Ureter (tissue), 1 donor: ENCODE results near the gene XG. TPM values are rescaled to one million over a fixed set of nuclear protein-coding genes. Genes with fewer than 3 reads are reported as not detected.
"Not testable (repeated sequence)": the region's sequence is repeated elsewhere in the genome, so short reads cannot be mapped to it uniquely, and the experiment has no call there.

ENCODE experiments used
- DNase-seq: peaks from one replicate; pipeline ENCODE4 v3.0.0-alpha.2; 2020; ENCODE audit warnings: low spot score
- total RNA-seq: library from RNA; stranded (reverse); gene quantifications from one replicate; pipeline ENCODE4 v1.2.4, GENCODE V29; 2023
- donor health status: DM: yes; HTN: yes; CAD: no.

The XG gene
- total RNA-seq, 1 donor from 2014 or later = 1.6 TPM

DNA sequence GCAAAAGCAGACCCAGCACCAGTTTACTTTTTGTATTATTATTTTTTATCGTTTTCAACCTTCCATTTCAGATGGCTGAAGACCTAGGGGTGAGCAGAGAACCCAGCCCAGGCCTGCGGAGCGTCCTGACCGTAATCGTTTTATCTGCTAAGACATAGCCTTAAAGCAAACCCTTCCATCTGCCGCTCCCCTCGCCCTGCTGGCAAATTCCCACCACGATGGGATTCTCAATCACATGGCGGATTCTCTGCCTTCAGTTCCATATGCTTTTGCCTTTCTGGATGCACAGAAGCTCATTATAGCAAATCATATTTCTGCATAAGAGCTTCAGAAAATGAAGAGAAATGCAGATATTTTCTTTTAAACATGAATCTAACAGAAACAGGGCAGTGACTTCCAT lies 18.6 kb upstream of the XG start:
- DNase-seq = no peak

DNA sequence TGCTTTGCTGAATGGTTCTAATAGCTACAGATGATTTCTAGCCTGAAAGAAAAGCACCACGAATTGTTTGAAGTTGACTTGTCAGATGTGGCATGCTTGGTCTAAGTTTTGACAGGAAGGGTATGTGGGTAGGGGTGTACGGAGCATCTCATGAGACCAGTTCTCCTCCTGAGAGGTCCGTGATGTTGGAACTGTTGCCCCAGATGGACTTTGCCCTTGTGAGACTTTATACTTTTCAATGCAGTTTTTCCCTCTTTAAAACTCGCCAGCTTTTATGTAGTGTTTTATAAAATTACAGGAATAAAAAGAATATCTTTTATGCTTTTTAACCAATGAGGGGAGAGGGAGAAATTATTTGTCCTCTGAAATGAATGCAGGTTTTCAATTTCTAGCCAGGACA lies 16.6 kb upstream of the XG start:
- no peak for DNase-seq

DNA sequence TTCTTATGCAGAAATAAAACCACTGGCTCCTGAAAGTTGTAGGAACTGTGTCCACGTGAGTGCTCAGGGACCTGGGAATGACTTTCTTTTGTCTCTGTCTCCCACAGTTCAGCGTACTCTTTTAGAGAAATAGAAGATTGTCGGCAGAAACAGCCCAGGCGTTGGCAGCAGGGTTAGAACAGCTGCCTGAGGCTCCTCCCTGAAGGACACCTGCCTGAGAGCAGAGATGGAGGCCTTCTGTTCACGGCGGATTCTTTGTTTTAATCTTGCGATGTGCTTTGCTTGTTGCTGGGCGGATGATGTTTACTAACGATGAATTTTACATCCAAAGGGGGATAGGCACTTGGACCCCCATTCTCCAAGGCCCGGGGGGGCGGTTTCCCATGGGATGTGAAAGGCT lies 11.2 kb upstream of the XG start:
- DNase-seq = no peak

DNA sequence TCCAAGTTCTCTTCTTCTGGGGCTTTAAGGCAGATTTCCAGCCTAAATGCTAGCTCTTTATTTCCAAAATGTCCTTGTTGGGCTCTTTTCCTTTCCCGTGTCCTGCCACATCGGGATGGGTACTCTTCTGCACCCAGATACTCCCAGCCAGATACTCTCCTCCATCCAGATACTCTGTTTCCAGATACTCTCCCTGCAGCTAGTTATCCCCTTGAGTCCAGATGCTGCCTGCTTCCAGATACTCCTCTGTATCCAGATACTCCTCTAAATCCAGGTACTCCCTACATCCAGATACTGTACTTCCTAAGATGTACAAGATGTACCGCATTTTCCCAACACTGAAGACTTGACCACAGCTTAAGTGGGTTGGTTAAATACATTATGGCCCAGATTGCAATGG lies 10.5 kb upstream of the XG start:
- no peak for DNase-seq

DNA sequence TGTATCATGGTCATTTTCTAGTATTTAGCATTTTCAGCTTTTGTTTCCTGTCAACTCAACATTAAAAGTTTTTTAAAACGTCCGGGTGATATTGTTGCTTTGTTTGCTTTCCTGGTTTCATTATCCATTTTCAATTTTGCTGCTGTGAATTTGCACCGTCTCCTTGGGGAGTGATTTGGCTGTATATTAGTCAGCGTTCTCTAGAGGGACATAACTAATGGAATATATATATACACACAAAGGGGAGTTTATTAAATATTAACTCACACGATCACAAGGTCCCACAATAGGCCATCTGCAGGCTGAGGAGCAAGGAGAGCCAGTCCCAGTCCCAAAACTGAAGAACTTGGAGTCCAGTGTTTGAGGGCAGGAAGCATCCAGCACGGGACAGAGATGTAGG lies 5.6 kb upstream of the XG start:
- DNase-seq = not testable (repeated sequence)

DNA sequence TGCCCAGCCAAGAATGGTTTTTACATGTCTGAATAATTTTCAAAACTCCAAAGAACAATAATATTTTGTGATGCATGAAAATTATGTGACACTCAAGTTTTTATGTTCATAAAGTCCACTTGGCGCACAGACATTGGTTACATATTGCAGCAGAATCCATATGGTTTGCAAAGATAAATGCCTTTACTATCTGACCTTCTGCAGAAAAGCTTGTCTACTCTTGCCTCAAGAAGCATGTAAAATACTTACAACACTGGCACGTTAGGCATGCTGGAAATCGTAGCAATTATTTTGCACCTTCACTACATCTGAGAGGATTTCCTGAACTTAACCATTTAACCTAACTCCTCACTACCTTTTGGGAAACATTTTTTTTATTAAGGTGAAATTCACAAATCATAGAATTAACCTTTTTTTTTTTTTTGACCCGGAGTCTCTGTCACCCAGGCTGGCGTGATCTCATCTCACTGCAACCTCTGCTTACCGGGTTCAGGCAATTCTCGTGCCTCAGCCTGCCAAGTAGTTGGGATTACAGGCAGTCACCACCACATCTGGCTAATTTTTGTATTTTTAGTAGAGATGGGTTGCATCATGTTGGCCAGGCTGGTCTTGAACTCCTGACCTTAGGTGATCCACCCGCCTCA lies 3.5 kb upstream of the XG start:
- no peak for DNase-seq

DNA sequence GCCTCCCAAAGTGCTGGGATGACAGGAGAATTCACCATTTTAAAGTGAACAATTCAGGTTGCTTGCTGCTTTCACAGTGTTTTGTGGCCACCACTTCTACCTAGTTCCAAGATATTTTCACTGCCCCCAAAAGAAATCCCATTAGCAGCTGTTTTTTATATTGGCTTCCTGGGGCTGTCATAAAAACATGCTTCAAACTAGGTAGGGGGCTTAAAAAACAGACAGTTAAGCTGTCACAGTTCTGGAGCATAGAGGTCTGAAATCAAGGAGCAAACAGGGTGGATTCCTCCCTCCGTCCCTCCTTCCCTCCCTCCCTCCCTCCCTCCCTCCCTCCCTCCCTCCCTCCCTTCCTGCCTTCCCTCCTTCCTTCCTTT lies 3.0 kb upstream of the XG start:
- no peak for DNase-seq

DNA sequence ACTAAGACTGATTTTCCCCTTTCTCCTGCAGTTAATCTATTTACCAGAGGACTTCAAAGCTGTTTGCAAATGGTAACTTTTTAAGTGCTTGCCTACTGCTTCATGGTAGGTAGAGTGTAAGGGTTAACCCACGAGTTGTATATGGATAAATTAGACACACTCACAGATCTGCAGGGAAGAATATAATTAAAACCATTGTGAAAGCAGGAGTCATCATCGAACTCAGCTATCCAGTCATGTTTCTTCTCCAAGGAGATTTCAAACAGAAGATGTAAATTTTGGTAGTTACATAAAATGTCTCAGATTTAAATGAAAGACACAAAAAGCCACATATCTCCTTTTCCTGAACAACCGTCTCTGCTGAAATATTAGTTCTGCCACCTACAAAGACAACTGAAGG lies 549 bp upstream of the XG start:
- DNase-seq = no peak

DNA sequence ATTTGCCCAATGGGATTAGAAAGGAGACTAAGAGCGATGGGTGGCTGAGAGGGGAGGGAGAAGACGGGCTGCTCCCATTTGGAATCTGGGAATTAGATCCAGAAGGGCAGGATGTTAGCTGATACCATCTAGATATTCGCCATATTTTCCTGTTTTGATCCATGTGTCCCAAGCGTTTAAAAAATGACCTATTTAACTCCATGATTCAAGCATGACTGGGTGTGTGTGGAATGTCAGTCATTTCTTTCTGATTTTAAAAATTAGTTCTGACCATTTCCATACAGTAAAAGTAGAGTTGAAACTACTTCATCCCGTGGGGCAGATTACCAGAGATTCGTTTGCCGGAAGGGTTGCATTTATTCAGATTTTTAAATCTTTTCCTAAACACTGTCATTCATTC lies 601 bp downstream of the XG start:
- not testable (repeated sequence) for DNase-seq

DNA sequence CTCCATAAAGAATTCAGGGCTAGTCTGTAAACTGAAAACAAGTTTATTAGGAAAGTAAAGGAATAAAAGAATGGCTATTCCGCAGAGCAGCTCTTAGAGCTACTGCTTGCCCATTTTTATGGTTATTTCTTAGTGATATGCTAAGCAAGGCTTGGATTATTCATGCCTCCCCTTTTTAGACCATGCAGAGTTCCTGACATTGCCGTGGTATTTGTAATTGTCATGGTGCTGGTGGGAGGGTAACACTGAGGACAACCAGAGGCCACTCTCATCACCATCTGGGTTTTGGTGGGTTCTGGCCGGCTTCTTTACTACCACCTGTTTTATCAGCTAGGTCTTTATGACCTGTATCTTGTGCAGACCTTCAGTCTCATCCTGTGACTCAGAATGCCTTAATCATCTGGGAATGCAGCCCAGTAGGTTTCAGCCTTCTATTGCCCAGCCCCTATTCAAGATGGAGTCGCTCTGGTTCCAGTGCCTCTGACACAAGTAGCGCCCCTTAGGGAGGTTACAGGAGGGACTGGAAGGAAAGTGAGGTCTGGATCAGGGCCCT lies 3.4 kb downstream of the XG start:
- DNase-seq = not testable (repeated sequence)

DNA sequence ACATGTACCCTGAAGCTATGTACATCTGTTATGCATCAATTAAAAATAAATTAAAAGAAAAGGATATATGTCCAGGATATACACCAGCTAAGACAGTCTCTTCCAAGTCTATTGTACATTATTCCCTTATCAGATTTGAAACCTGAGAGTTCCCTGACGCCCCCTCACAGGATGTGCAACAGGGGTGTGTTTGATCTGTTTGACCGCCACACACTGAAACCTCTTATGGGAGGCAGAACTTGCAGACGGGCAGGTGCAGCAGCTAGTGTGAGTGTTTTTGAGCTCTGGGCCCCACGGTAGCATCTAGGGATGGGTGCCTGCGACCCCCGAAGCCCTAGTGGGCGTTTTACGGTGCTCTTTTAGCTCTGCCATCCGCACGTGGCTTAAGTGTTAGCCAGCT lies 4.7 kb downstream of the XG start:
- DNase-seq = no peak

DNA sequence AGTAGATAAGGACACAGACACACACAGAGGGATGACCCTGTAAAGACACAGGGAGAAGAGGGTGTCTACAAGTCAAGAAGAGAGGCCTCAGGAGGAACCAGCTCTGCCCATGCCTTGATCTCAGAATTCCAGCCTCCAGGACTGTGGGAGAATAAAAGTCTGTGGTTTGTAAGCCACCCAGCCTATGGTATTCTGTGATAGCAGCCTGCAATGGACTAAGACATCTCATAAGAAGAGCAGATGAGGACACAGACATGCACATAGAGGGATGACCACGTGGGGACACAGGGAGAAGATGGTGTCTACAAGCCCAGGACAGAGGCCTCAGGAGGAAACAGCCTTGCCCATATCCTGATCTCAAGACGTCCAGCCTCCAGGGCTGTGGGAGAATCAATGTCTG lies 9.4 kb downstream of the XG start:
- DNase-seq = no peak

DNA sequence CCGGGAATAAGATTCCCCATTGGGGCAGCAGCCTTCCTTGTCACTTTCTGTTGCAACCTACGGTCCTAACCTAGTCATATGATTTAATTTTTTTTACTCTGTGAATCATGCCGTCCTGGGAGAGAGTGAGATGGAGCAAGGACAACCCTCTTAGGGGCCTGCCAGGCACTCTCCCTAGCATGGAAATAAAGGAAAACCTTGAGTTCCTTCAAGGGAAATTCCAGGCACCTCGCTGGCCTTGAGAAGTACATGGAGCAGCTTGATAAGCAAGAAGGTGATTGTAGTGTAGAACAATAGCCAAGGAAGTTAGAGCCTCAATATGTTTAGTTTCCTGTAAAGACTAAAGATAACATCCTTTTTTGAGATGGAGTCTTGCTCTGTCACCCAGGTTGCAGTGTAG lies 10.8 kb downstream of the XG start:
- not testable (repeated sequence) for DNase-seq

DNA sequence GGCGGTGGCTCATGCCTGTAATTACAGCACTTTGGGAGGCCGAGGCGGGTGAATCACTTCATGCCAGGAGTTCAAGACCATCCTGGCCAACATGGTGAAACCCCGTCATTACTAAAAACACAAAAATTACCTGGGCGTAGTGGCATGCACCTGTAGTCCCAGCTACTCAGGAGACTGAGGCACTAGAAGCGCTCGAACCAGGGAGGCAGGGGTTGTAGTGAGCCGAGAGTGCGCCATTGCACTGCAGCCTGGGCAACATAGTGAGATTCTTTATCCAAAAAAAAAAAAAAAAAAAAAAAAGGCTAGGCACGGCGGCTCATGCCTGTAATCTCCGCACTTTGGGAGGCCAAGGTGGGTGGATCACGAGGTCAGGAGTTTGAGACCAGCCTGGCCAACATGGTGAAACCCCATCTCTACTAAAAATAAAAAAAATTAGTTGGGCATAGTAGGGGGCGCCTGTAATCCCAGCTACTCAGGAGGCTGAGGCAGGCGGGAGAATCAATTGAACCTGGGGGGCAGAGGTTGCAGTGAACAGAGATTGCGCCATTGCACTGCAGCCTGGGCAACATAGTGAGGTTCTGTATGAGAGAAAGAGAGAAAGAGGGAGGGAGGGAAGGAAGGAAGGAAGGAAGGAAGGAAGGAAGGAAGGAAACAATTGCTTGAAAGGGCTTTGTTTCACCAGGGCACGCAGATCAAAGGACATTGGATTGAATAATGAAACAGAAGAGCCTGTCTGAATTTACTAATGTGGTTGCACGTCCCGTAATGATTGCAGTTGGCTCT lies 13.1 kb downstream of the XG start:
- DNase-seq = not testable (repeated sequence)

DNA sequence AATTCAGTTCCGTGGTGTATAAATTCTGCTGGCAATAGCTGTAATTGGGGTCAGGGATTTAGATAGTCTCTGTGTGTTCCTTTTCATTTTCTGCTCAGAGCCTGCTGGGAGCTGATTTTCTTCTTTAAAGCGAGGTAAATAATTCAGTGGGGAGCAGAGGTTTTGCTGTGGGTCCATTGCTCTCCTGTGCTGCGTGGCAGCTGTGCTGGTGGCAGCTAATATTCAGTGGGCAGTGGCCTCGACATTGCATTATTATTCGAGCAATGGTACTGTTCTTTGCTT lies 13.7 kb downstream of the XG start:
- no peak for DNase-seq

DNA sequence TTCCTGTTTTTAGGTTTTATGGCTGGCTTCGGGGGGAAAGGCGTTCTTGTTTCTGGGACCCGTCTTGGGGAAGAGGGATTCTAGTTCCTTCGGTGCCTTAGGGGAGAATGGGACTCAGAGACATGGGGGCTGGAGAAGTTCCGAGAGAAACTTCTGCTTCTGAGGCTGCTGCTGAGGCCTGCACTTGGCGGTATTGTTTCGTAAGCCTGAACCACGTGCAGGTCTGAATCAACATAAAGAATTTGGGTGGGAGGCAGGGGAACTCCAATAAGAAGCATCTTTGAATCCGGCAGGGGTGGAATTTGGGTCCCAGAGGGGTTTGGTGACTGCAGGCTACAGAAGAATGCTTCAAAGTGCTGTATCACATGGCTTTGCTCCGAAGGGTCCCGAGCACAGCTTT lies 15.1 kb downstream of the XG start:
- DNase-seq = no peak

DNA sequence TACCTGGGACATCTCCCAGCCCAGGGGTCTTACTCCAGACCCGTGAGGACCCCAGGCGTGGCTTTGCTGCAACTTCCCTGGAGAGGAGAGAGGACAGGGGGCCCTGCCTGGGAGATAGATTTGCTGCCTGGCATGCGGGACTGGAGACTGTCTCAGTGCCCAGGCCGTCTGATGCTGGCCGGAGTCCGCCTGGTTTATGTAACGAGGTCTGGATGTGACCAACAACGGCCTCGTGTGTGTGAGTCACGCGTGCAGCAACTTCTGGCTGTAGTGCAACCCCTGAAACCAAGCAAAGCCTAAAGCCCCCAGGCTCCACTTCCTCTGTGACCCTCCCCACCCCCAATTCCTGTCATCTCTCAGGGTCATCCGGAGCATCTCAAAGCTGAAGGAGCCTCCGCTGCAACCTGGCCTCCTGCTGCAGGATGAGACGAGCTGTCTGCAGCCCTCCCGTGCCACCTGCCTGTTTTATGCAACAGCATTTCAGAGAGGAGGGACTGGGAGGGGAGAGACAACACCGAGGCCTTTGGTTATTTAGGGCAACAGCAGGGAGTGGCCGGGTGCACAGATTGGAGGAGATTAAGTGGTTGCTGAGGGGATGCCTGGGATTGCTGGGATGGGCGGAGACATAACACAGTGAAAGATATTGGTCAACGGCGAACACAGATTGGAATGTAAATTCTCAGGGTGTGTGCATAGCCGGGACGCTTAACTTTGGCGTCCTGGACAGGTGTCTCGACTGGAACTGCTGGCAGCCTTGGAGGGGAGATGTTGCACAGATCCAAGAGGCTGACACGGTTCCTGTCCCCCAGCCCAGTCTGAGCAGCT lies 16.0 kb downstream of the XG start:
- peak; percentile 45 for DNase-seq

DNA sequence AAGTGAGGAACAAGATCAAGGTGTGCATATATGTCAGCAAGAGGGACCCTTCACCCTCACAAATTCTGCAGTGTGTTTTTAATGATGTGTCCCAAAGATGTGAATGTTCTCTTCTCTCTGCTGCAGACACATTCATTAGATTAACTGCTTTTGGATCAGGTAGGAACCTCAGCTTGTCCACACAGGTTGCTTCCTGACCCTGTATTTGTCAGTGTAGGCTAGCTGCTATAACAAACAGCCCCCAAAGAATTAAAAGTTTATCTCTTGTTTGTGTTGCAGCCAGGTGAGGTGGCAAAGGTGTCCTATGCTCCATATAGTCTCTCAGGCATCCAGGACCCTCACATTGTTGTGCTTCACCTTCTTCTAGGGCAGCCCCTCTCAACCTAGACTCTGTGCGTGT lies 17.8 kb downstream of the XG start:
- no peak for DNase-seq

DNA sequence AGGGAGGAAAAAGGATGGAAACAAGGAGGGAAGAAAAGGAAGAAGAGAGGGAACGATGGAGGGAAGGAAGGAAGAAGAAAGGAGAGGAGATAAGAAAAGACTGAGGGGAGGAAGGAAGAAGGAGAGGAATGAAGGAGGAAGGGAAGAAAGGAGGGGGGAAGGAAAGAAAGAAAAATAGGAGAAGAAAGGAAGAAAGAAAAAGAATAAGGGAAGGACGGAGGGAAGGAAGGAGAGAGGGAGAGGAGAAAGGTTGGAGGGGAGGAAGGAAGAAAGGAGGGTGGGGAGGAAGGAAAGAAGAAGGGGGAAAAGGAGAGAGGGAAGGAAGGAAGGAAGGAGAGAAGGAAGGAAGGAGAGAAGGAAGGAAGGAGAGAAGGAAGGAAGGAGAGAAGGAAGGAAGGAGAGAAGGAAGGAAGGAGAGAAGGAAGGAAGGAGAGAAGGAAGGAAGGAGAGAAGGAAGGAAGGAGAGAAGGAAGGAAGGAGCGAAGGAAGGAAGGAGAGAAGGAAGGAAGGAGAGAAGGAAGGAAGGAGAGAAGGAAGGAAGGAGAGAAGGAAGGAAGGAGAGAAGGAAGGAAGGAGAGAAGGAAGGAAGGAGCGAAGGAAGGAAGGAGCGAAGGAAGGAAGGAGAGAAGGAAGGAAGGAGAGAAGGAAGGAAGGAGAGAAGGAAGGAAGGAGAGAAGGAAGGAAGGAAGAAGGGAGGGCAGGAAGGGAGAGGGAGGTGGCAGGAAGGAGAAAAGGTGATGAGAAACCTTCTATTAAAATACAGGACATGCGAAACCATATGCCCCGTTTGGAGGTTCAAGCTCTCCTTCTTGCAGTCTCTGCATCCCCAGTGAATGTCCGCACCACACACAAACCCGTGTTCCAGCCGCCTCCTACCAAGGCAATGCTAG lies 21.6 kb downstream of the XG start:
- DNase-seq = not testable (repeated sequence)

DNA sequence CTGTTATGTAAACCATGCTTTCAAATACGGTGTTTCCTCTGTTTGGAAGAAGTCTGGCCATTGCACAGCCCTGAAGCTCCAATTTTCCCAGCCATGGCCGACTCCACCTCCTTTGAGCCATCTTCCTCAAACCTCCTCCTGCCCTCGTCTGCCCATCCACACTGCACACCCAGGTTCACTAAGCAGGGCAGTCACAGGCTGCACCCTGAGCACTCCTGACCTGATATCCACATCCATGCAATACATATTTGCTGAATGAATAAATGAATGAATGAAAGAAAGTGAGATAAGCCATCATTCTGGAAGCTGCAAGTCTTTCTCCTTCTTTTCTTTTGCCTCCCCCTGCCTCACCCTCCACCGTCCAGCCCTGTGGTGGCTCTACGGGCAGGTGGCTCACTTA lies 22.2 kb downstream of the XG start:
- DNase-seq = no peak

DNA sequence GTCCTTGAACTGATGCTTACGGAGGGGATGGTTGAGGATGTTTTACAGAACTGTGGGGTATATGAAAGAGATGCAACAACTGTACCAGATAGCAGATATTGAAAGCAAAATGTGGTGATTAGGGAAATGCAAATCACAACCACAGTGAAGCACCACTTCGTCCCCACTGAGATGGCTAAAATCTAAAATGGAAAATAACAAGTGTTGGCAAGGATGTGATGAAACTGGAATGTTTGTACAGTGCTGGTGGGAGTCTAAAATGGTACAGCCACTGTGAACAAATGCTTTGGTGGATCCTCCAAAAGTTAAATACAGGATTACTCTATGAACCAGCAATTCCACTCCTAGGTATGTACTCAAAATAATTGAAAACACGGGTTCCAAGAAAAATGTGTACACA lies 22.9 kb downstream of the XG start:
- DNase-seq = no peak
